ENCODE data around the gene TBX3.

- TF ChIP-seq CTCF (IDR thresholded peaks at IDR 0.05; ENCODE audit: low read depth, low read length) (no peak), EZH2phosphoT487 (IDR thresholded peaks at IDR 0.05; ENCODE audit: low read depth) (no peak)
Measured at GRCh38 chr12:114704096-114704495, 20.1 kb upstream of the TBX3 start.
